ENCODE data around the gene BTAF1. TPM values are rescaled to one million over a fixed set of nuclear protein-coding genes. Genes with fewer than 3 reads are reported as not detected.

Gene BTAF1
- total RNA-seq, 1 experiment from 2014 or later = 45.2 TPM

- no peaks in the 10 kb centered on the region for H3K27me3 Mint-ChIP-seq (ENCODE audit: low read depth)
- no peak overlapping the region for H2BK12ac ChIP-seq (ENCODE audit: insufficient read length, low read depth, low read length)
- no peak overlapping the region for H3K9ac ChIP-seq (ENCODE audit: extremely low read depth, insufficient read length, low read length)
- no peak overlapping the region for H2AFZ ChIP-seq (ENCODE audit: low read length)
- H2AK5ac ChIP-seq (ENCODE audit: insufficient read length, low read length) = no peak overlapping the region
- H3K27me3 ChIP-seq (ENCODE audit: insufficient read depth, low read length) = no peaks in the 10 kb centered on the region; the same call in 1 of the 2 replicates
- H4K91ac ChIP-seq (ENCODE audit: insufficient read length, low read depth, low read length) = no peak overlapping the region
- no peak overlapping the region for H2BK20ac ChIP-seq (ENCODE audit: low read depth, low read length, poor library complexity, severe bottlenecking)
- peaks cover 12 to 43% (median 28%) of the 10 kb centered on the region in 3 experiments; a peak in 6 of 7 replicates for H3K36me3 Mint-ChIP-seq (ENCODE audit: insufficient read depth in 1 of 3, low read depth in 3 of 3)
- no peak overlapping the region for H3K4me3 Mint-ChIP-seq
- H3K14ac ChIP-seq (ENCODE audit: insufficient read depth, low read length) = no peak overlapping the region
- H4K8ac ChIP-seq (replicated peaks; ENCODE audit: insufficient read length, low read depth, low read length) = no peak overlapping the region
- no peak for TF ChIP-seq CTCF (conservative IDR thresholded peaks at IDR 0.05)
- no peak overlapping the region for H3K27ac Mint-ChIP-seq
- no peak overlapping the region for H3K4ac ChIP-seq (ENCODE audit: low read depth, low read length)
- H3K79me1 ChIP-seq (ENCODE audit: insufficient read depth, low read depth, low read length, poor library complexity, severe bottlenecking) = no peaks in the 10 kb centered on the region
- H2BK15ac ChIP-seq (ENCODE audit: low read depth, low read length) = no peak overlapping the region
- no peaks in the 10 kb centered on the region for H3K9me3 Mint-ChIP-seq
- H3K27ac ChIP-seq (ENCODE audit: insufficient read length, low read depth, low read length) = no peak overlapping the region
- H3K56ac ChIP-seq (ENCODE audit: insufficient read length, low read depth, low read length) = no peak overlapping the region
- no peaks in the 10 kb centered on the region for H3K79me2 ChIP-seq (ENCODE audit: insufficient read depth, low read length)
- H4K20me1 ChIP-seq (ENCODE audit: control insufficient read depth, insufficient read depth, insufficient read length) = no peaks in the 10 kb centered on the region
- WGBS (ENCODE audit: extremely low coverage, insufficient read length, low lambda C conversion rate) = no CpG with 5 or more reads among the region's 1 CpG
- no peak for DNase-seq
- H2BK5ac ChIP-seq (ENCODE audit: insufficient read length, low read length) = no peak overlapping the region
- no peaks in the 10 kb centered on the region for H3K23me2 ChIP-seq (ENCODE audit: insufficient read length, low read depth, low read length, poor library complexity, severe bottlenecking)
- H3K18ac ChIP-seq (ENCODE audit: insufficient read length, low read depth, low read length) = no peak overlapping the region
- no peak overlapping the region for H3K23ac ChIP-seq (ENCODE audit: insufficient read length, low read depth, low read length)
- no peaks in the 10 kb centered on the region for H3K4me1 Mint-ChIP-seq
- no peaks in the 10 kb centered on the region for H3K9me3 ChIP-seq (ENCODE audit: control insufficient read depth, low read depth, low read length)
- no peak overlapping the region for H3T11ph ChIP-seq (ENCODE audit: low read length)
- H2BK120ac ChIP-seq (ENCODE audit: low read depth, low read length, poor library complexity, severe bottlenecking) = no peak overlapping the region
- no peak overlapping the region for H4K5ac ChIP-seq (ENCODE audit: insufficient read length, low read depth, low read length)
- no peaks in the 10 kb centered on the region for H3K4me1 ChIP-seq (ENCODE audit: insufficient read depth, low read length)
- no peak overlapping the region for H3K4me2 ChIP-seq (ENCODE audit: insufficient read depth, insufficient read length, low read length)
Observed at GRCh38 chr10:91978585-91978984, 55.0 kb downstream of the BTAF1 start.
